CD4-positive, alpha-beta T cell treated with Interleukin-4 for 4 hours (primary cell): ENCODE data around the gene TUBB2A.

Source experiments
- DNase-seq: peaks from one replicate; pipeline ENCODE4 v3.0.0-alpha.2; 2020

The TUBB2A gene

DNA sequence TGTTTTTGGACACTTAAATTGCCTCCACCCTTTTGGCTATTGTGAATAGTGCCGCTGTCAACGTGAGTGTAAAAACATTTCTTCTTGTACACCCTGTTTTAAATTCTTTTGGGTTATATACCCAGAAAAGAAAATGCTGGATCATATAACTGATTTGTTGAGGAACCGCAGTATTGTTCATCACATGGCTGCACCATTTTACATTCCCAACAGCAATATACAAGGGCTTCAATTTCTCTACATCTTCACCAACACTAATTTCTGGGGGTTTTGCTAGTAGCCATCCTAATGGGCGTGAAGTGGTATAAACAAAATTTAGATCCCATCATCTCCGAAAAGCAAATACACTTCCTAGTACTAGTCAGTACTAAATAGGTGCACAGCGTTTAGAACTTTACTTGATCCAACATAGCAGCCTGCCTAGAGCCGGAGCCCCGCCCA, 39.4 kb downstream of the TUBB2A start:
- DNase-seq: no peak

DNA sequence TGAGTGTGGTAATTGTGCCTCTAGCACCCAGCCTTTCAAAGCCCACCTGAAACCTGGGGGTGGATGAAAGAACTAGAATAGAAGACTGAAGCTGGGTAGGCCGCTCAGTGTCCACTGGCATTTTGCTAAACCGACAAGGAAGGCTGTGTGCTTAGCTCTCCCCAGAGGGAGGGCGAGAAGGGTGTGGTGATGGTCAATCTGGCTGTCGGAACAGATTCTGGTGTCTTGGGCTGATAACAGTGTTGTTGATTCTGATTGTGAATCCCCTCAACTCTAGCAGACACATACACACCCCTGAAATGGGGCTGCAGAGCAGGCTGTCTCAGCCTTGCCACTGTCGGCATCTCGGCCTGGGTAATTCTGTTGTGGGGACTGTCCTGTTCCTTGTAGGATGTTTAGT, 43.0 kb downstream of the TUBB2A start:
- no peak for DNase-seq

DNA sequence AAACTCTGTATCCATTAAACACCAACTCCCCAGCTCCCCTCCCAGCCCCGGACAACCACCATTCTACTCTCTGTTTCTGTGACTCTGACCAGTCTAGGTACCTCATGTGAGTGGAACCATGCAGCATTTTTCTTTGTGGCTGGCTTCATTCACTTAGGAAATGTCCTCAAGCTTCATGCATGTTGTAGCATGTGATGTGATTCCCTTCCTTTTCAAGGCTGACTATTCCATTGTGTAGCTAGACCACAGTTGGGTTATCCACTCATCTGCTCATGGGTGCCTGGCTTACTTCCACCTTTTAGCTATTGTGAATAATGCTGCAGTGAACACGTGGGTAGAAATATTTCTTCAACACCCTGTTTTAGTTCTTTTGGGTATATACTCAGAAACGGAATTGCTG, 47.6 kb downstream of the TUBB2A start:
- no peak for DNase-seq

DNA sequence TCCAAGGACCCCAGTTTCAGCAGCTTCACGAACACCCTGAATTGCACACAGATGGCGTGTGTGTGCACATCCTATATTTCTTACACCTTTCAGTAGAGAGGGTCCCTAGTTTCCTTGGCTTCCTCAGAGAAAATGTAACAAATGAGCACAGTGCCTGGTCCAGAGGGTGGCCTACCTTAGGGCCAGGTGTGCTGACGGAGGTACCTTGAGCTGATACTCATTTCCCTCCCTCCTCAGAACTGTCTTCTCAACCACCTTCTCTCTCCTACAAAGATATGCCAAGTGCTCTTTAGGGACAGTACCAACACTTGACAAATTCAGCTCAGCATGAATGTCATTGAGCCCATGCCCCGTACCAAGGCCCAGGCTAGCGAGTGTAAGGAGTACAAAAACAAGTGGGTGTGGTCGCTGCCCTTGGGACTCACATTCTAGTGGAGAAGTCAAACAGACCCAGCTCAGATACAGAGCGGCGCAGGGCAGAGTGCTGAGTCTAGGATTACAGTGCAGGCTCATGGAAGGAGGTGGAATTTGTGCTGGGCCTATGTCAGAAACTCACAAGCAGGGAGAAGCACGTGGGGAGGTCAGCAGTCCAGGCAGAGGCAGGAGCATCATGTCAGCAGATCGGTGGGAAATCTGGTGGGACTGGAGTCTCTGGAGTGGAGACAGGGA, 48.5 kb downstream of the TUBB2A start:
- DNase-seq: no peak
